Suprapubic skin (tissue), 3 donors: Measurements from ENCODE around the gene SPRYD7.

ENCODE experiments used
- CTCF ChIP-seq, 2 donors: fragments of 200-600 bp in 1 of 2; fragments of 450-650 bp in 1 of 2; sonication (generic) in 1 of 2; IDR thresholded peaks; one replicate each; pipeline ENCODE4 v1.5.1; 2016 to 2019; ENCODE audit warnings: antibody characterized with exemption in 2 of 2, mild to moderate bottlenecking in 1 of 2, moderate library complexity in 1 of 2
- POLR2AphosphoS5 ChIP-seq, 3 donors: sonication (generic); formaldehyde crosslinking; IDR thresholded peaks; one replicate each; pipeline ENCODE4 v1.6.1; 2017; ENCODE audit warnings: antibody characterized with exemption in 3 of 3

- no peak for TF ChIP-seq CTCF (IDR thresholded peaks at IDR 0.05)
- no peak for TF ChIP-seq POLR2AphosphoS5 (IDR thresholded peaks at IDR 0.05)
Observed at GRCh38 chr13:49953560-49953959, 17.4 kb upstream of the SPRYD7 start.
